HepG2 (cell line): ENCODE measurements around the gene PTTG1. TPM values are rescaled to one million over a fixed set of nuclear protein-coding genes. Genes with fewer than 3 reads are reported as not detected.

ENCODE experiments used
- ATAC-seq: fragments of 200-7000 bp; cut with Tn5 transposase; 3 replicates; pipeline ENCODE4 v1.9.1; 2020; ENCODE audit warnings: mild to moderate bottlenecking, moderate library complexity
- BruUV-seq: library from RNA; stranded (reverse); fragments of 400-500 nt; replicated peaks from 2 replicates; lab custom pipeline; 2021; lab: Mats Ljungman, UMichigan
- CTCF ChIA-PET: fragments of 300-600 bp; formaldehyde crosslinking; extraction: SDS; loops from one replicate; lab custom pipeline; 2021; ENCODE audit warnings: low total read pairs, inconsistent platforms, low intra/inter-chr PET ratio; lab: Yijun Ruan, JAX
- POLR2A ChIA-PET: fragments of 350-600 bp; sonication (Branson Sonifier 250); formaldehyde crosslinking; loops from one replicate; lab custom pipeline; 2020; ENCODE audit warnings: antibody characterized with exemption, inconsistent platforms; lab: Yijun Ruan, JAX
- DNase-seq: peaks from one replicate; pipeline ENCODE4 v3.0.0-alpha.2; 2015; ENCODE audit warnings: low spot score
- FAIRE-seq: peaks from 3 replicates; lab custom pipeline; 2011; peaks lifted over from hg19 to GRCh38; lab: Jason Lieb, UNC
- H2AFZ ChIP-seq: one replicate; pipeline ENCODE4 v1.6.1; 2011; ENCODE audit warnings: low read length, inconsistent platforms
- H3K27ac ChIP-seq: fragments of 300-600 bp; 3 replicates; pipeline ENCODE4 v1.8.0; 2011; ENCODE audit warnings: mixed run types, mild to moderate bottlenecking, mixed read lengths, low read length, inconsistent platforms; ENCODE audit not compliant: insufficient read depth; ENCODE audit errors: extremely low read length
- H3K27me3 ChIP-seq, 2 experiments: fragments of 200-600 bp in 1 of 2; 2 replicates in 1 of 2; 3 replicates in 1 of 2; pipeline versions ENCODE4 v1.6.0 to v1.8.0; 2011; ENCODE audit warnings: low read length in 2 of 2, mild to moderate bottlenecking in 2 of 2, moderate library complexity in 2 of 2, inconsistent platforms in 1 of 2; ENCODE audit not compliant: insufficient read depth in 2 of 2, control insufficient read depth in 1 of 2
- H3K36me3 ChIP-seq, 2 experiments: fragments of 200-600 bp in 1 of 2; replicated peaks in 1 of 2; 2 replicates in 1 of 2; 3 replicates in 1 of 2; pipeline versions ENCODE4 v1.5.1 to v1.8.0; 2011; ENCODE audit warnings: low read length in 2 of 2, inconsistent platforms in 1 of 2; ENCODE audit not compliant: insufficient read depth in 2 of 2, control insufficient read depth in 1 of 2
- H3K4me1 ChIP-seq: 2 replicates; pipeline ENCODE4 v1.5.1; 2012; ENCODE audit warnings: low read length, inconsistent platforms; ENCODE audit not compliant: insufficient read depth
- H3K4me2 ChIP-seq: 2 replicates; pipeline ENCODE4 v1.6.0; 2011; ENCODE audit warnings: low read depth, low read length, inconsistent platforms
- H3K4me3 ChIP-seq, 3 experiments: fragments of 200-600 bp in 1 of 3; sonication (generic), shearing (Covaris generic) in 1 of 3; replicated peaks in 1 of 3; 2 replicates each; pipeline ENCODE4 v1.5.1; 2011 to 2016; ENCODE audit warnings: low read length in 3 of 3, inconsistent platforms in 2 of 3, low read depth in 2 of 3, mild to moderate bottlenecking in 2 of 3, control low read depth in 1 of 3, mixed read lengths in 1 of 3; ENCODE audit not compliant: insufficient read depth in 1 of 3
- H3K79me2 ChIP-seq: one replicate; pipeline ENCODE4 v1.6.1; 2011; ENCODE audit warnings: low read length, inconsistent platforms; ENCODE audit not compliant: insufficient read depth
- H3K9ac ChIP-seq: 2 replicates; pipeline ENCODE4 v1.6.0; 2011; ENCODE audit warnings: mild to moderate bottlenecking, low read depth, low read length, inconsistent platforms; ENCODE audit not compliant: insufficient read depth
- H3K9me3 ChIP-seq: 2 replicates; pipeline ENCODE4 v1.5.1; 2012; ENCODE audit warnings: mild to moderate bottlenecking, low read length
- H4K20me1 ChIP-seq: 2 replicates; pipeline ENCODE4 v1.6.0; 2011; ENCODE audit warnings: inconsistent platforms, mild to moderate bottlenecking, low read length, moderate library complexity; ENCODE audit not compliant: insufficient read depth
- CCAR2 ChIP-seq: fragments of 200-400 bp; formaldehyde crosslinking; optimal IDR thresholded peaks from 2 replicates; pipeline ENCODE3; 2018; ENCODE audit warnings: low read depth, mild to moderate bottlenecking, low read length, moderate library complexity
- CHD2 ChIP-seq: IDR thresholded peaks from 2 replicates; pipeline ENCODE4 v1.6.1; 2011; ENCODE audit warnings: low read depth, low read length, improper control_type of control experiment
- DDIT3 ChIP-seq: sonication (generic); formaldehyde crosslinking; IDR thresholded peaks from 2 replicates; pipeline ENCODE4 v1.4.0; 2020; ENCODE audit warnings: mild to moderate bottlenecking, missing genetic modification reagents
- HDAC2 ChIP-seq: sonication (generic); formaldehyde crosslinking; IDR thresholded peaks from 2 replicates; pipeline ENCODE4 v1.4.0; 2020; ENCODE audit warnings: missing genetic modification reagents
- HNRNPH1 ChIP-seq: fragments of 200-400 bp; formaldehyde crosslinking; optimal IDR thresholded peaks from 2 replicates; pipeline ENCODE3; 2017; ENCODE audit warnings: mild to moderate bottlenecking, low read depth, low read length
- ISX ChIP-seq: sonication (generic); formaldehyde crosslinking; conservative IDR thresholded peaks from 2 replicates; pipeline ENCODE4 v1.5.0; 2020; ENCODE audit warnings: missing genetic modification reagents
- POLR2G ChIP-seq: fragments of 200-400 bp; formaldehyde crosslinking; IDR thresholded peaks from 2 replicates; pipeline ENCODE4 v1.6.1; 2018; ENCODE audit warnings: mild to moderate bottlenecking, low read depth, low read length, moderate library complexity
- REXO4 ChIP-seq: sonication (generic); formaldehyde crosslinking; IDR thresholded peaks from 2 replicates; pipeline ENCODE4 v1.8.0; 2022; ENCODE audit warnings: missing genetic modification reagents, mild to moderate bottlenecking, borderline replicate concordance
- SIX1 ChIP-seq: sonication (generic); formaldehyde crosslinking; IDR thresholded peaks from 2 replicates; pipeline ENCODE4 v1.4.0; 2020; ENCODE audit warnings: missing genetic modification reagents, borderline replicate concordance
- XRCC5 ChIP-seq: fragments of 200-400 bp; formaldehyde crosslinking; optimal IDR thresholded peaks from 2 replicates; pipeline ENCODE3; 2017; ENCODE audit warnings: mild to moderate bottlenecking, low read length
- ZNF317 ChIP-seq: sonication (generic); formaldehyde crosslinking; IDR thresholded peaks from 2 replicates; pipeline ENCODE4 v1.5.0; 2020; ENCODE audit warnings: mild to moderate bottlenecking, missing genetic modification reagents
- ZNF782 ChIP-seq: sonication (generic); formaldehyde crosslinking; IDR thresholded peaks from 2 replicates; pipeline ENCODE4 v1.4.0; 2020; ENCODE audit warnings: missing genetic modification reagents, mild to moderate bottlenecking, borderline replicate concordance
- ZNF792 ChIP-seq: IDR thresholded peaks from 2 replicates; pipeline ENCODE4 v1.6.1; 2016
- WGBS: methylation state at CpG from one replicate; pipeline ENCODE4 v1.1.6; 2017; ENCODE audit warnings: low lambda C conversion rate; 5-methylcytosine and 5-hydroxymethylcytosine counted together
- in situ Hi-C: cut with HindIII; loops from 2 replicates; pipeline ENCODE4 v1.10.0; 2017; ENCODE audit warnings: low pct_unique_long_range_greater_than_20kb; ENCODE audit not compliant: extremely low pct_ligation_motif_present
- intact Hi-C: fragments of 100-400 bp; cut with micrococcal nuclease; formaldehyde crosslinking; loops from one replicate; pipeline ENCODE4 v1.10.0; 2022; ENCODE audit not compliant: unreplicated experiment
- polyA plus RNA-seq, 8 experiments: library from polyadenylated mRNA; depleted of rRNA in 3 of 8; stranded (reverse) in 7 of 8; unstranded in 1 of 8; fragments of >200 nt; fragmentation: Illumina TruSeq in 4 of 8; extraction: Trizol in 4 of 8; gene quantifications; 2 replicates each; pipeline versions ENCODE4 v1.2.1 to v1.2.3, GENCODE V29; 2011 to 2016; ENCODE audit warnings: low read depth in 4 of 8, missing spikeins in 1 of 8, mixed read lengths in 1 of 8; ENCODE audit not compliant: insufficient read depth in 1 of 8
- total RNA-seq, 5 experiments: library from RNA; depleted of rRNA; stranded (reverse); fragments of >200 nt; fragmentation: Illumina TruSeq; extraction: Trizol; gene quantifications; 2 replicates each; pipeline ENCODE4 v1.2.3, GENCODE V29; 2016; ENCODE audit warnings: low read depth in 1 of 5
- TF ChIP-seq, protein P1 (sequence below): sonication (generic); formaldehyde crosslinking; IDR thresholded peaks from 2 replicates; pipeline ENCODE4 v1.5.1; 2020; ENCODE audit warnings: missing genetic modification reagents, mild to moderate bottlenecking, borderline replicate concordance
- TF ChIP-seq, protein P2 (sequence below): sonication (generic); formaldehyde crosslinking; IDR thresholded peaks from 2 replicates; pipeline ENCODE4 v1.4.0; 2020; ENCODE audit warnings: missing genetic modification reagents

Gene PTTG1
- total and polyA plus RNA-seq, 2 of the 13 experiments (the other 11 are each of a cell fraction or from before 2014, with no cell fraction given), result 102 to 161 TPM

- TF ChIP-seq CCAR2 (no peak), REXO4 (no peak), HDAC2 (CRISPR knock-in tag) (peak; percentile 31; the same call in 1 of the 2 replicates), XRCC5 (peak; percentile 15)
- TF ChIP-seq, protein P1, sequence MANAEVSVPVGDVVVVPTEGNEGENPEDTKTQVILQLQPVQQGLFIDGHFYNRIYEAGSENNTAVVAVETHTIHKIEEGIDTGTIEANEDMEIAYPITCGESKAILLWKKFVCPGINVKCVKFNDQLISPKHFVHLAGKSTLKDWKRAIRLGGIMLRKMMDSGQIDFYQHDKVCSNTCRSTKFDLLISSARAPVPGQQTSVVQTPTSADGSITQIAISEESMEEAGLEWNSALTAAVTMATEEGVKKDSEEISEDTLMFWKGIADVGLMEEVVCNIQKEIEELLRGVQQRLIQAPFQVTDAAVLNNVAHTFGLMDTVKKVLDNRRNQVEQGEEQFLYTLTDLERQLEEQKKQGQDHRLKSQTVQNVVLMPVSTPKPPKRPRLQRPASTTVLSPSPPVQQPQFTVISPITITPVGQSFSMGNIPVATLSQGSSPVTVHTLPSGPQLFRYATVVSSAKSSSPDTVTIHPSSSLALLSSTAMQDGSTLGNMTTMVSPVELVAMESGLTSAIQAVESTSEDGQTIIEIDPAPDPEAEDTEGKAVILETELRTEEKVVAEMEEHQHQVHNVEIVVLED, result no peak; the same call in 1 of the 2 replicates
- TF ChIP-seq, protein P2, sequence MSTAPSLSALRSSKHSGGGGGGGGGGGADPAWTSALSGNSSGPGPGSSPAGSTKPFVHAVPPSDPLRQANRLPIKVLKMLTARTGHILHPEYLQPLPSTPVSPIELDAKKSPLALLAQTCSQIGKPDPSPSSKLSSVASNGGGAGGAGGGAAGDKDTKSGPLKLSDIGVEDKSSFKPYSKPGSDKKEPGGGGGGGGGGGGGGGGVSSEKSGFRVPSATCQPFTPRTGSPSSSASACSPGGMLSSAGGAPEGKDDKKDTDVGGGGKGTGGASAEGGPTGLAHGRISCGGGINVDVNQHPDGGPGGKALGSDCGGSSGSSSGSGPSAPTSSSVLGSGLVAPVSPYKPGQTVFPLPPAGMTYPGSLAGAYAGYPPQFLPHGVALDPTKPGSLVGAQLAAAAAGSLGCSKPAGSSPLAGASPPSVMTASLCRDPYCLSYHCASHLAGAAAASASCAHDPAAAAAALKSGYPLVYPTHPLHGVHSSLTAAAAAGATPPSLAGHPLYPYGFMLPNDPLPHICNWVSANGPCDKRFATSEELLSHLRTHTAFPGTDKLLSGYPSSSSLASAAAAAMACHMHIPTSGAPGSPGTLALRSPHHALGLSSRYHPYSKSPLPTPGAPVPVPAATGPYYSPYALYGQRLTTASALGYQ (CRISPR knock-in tag), result no peak
These were observed 12.4 kb downstream of the PTTG1 start (continued) for GRCh38 chr5:160434022-160434531.

DNA sequence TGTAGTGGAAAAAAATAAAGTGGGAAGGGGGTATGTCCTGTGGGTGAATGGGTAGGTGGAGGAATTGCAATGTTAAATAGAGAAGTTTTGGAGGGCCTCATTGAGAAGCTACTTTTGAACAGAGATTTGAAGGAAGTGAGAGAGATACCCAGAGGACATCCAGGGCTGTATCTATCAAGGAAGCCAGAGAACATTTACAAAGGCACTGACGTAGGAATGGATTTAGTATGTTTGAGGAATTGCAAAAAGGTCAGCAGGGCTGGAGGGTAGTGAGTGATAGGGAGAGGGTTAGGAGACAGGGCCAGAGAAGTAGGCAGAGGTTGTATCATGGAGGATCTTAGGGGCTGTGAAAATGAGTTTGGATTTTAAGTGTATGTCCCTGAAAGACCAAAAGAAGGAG is 13.9 kb downstream of the PTTG1 start:
- intact Hi-C loops, result no loop called here

More for the DNA sequence above, 13.9 kb downstream of the PTTG1 start:
- POLR2A ChIA-PET, result no interaction called here
- Histone ChIP-seq H3K4me1 (peaks cover 43% of the 10 kb centered on the region), H3K9me3 (no peaks in the 10 kb centered on the region), H3K36me3 (no peaks in the 10 kb centered on the region), H3K4me3 (no peak overlapping the region), H3K4me2 (no peak overlapping the region), H3K79me2 (no peaks in the 10 kb centered on the region), H3K27ac (no peak overlapping the region), H2AFZ (no peak overlapping the region), H3K27me3 (no peaks in the 10 kb centered on the region), H4K20me1 (no peaks in the 10 kb centered on the region), H3K9ac (no peak overlapping the region)
- BruUV-seq, result no TSS peak
- FAIRE-seq, result no peak
- TF ChIP-seq HNRNPH1 (no peak), SIX1 (no peak), CHD2 (no peak), ZNF792 (CRISPR knock-in tag) (no peak), ISX (CRISPR knock-in tag) (no peak), ZNF317 (CRISPR knock-in tag) (no peak), ZNF782 (CRISPR knock-in tag) (no peak), POLR2G (no peak), DDIT3 (CRISPR knock-in tag) (no peak)
- CTCF ChIA-PET, result no interaction called here
- ATAC-seq, result no peak
- in situ Hi-C loops, result loop anchor here (5.0 to 10.0 kb wide), 2 partner anchors 67 to 359 kb away; no protein-coding TSS in a partner anchor
- WGBS, result 33% methylated on average over 1 of the region's 1 CpG
- no peak for DNase-seq
